HG02678 (cell line): ENCODE data around the gene UFSP1.
"Not testable (repeated sequence)": the region's sequence is repeated elsewhere in the genome, so short reads cannot be mapped to it uniquely, and the experiment has no call there.

Experiments used
- ATAC-seq: cut with Tn5 transposase; IDR thresholded peaks from one replicate; pipeline ENCODE4 v1.9.1; 2021; ENCODE audit warnings: mild to moderate bottlenecking, moderate library complexity; ENCODE audit not compliant: unreplicated experiment

UFSP1 gene

GRCh38 chr7:100860702-100861615, 28.6 kb downstream of the UFSP1 start:
- ATAC-seq, result no peak

DNA sequence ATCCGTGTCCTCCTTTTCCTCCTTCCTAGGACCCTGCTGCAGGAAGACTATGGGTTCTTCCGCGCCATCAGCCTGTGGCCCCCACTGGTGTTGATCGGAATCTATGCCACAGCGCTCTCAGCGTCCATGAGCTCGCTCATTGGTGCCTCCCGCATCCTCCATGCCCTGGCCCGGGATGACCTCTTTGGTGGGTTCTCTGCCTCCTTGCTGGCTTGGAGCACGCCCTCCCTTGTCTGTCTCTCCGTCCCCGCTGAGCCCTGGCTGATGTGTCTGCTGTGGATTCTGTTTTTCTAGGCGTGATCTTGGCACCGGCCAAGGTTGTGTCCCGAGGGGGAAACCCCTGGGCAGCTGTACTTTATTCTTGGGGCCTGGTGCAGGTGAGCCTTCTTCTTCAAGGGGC, 29.7 kb downstream of the UFSP1 start:
- ATAC-seq, result no peak

GRCh38 chr7:100856871-100857282, 32.6 kb downstream of the UFSP1 start:
- ATAC-seq, result no peak

DNA sequence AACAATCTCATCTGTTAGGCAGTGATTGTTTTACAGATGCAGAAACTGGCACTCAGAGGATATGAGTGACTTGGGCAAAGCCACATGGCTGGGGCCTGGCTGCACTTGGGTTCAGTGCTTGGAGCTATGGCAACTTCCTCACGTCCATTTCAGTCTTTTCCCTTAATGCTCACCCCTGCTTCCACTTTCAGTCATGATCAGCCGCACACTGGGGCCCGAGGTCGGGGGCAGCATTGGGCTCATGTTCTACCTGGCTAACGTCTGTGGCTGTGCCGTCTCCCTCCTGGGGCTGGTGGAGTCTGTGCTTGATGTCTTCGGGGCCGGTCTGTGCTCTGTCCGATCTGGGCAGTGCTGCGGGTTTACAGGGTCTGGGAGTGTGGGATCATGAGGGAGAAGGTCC, 34.0 kb downstream of the UFSP1 start:
- ATAC-seq, result no peak

DNA sequence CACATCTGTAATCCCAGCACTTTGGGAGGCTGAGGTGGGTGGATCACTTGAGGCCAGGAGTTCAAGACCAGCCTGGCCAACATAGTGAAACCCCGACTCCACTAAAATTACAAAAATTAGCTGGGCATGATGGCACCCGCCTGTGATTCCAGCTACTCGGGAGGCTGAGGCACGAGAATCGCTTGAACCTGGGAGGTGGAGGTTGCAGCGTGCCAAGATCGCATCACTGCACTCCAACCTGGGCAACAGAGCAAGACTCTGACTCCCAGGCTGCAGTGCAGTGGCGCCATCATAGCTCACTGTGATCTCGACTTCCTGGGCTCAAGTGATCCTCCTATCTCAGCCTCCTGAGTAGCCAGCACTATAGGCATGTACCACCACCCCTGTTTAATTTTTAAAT, 34.6 kb downstream of the UFSP1 start:
- not testable (repeated sequence) for ATAC-seq

GRCh38 chr7:100854146-100854895, 35.2 kb downstream of the UFSP1 start:
- no peak for ATAC-seq

GRCh38 chr7:100852048-100852872, 37.3 kb downstream of the UFSP1 start, which contains the start of gene SLC12A9:
Gene SLC12A9, plus strand, starts transcription at chr7:100852713. Its CDS starts 1,485 bp downstream, at chr7:100854198.
- ATAC-seq, result peak; percentile 93

DNA sequence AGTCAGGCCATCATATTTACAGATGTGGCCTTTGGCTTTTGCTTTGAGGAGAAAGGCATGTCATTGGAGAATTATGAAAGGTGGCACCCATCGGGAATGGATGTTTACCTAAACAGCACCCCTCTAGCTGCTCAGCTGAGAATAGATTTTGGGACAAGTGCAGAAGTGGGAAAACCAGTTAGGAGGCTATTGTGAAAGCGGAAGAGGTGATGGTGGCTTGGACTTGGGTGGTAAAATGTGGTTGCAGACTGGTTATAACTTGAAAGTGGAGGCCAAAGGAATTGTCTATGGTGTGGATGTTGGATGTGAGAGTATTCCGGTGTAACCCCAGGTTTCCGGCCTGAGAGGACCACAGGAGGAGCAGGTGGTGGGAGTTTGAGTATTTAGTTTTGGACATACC, 42.2 kb downstream of the UFSP1 start:
- no peak for ATAC-seq

DNA sequence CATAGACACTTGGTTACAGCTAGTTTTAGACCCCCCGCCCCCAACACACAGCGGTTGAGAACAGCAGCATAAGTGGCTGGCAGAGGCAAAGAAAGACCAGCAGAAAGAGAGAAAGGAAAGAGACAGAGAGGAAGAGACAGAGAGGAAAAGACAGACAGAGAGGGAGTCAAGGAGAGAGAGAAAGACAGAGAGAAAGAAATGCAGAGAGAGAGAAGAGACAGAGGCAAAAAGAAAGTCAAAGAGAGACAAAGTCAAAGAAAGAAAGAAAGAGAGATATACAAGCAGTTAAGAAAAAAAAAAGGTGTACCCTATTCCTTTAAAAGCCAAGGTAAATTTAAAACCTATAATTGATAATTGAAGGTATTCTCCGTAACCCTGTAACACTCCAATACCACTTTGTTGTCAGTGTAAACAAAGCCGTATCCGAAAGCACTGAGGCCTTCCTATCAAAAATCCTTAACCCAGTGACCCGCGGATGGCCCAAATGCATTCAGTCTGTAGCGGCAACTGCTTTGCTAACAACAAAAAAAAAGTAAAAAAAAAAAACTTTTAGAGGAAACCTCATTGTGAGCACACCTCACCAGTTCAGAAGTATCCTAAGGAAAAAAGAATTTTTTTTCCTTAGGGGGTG, 48.9 kb downstream of the UFSP1 start:
- no peak for ATAC-seq

GRCh38 chr7:100839361-100839760, 50.2 kb downstream of the UFSP1 start:
- ATAC-seq, result no peak
